Heart right ventricle (tissue), 16 donors: ENCODE results near the gene CABLES1. TPM values are rescaled to one million over a fixed set of nuclear protein-coding genes. Genes with fewer than 3 reads are reported as not detected.

Experiments
- ATAC-seq, 8 donors: fragments of 200-7000 bp; cut with Tn5 transposase; one replicate each; pipeline ENCODE4 v1.9.1; 2020; ENCODE audit warnings: mild to moderate bottlenecking in 8 of 8, moderate library complexity in 8 of 8, moderate number of reproducible peaks in 1 of 8
- DNase-seq, 2 donors: peaks; one replicate each; pipeline ENCODE4 v3.0.0-alpha.2; 2020
- H3K27ac ChIP-seq, 10 donors: fragments of 200-600 bp; sonication (generic) in 2 of 10; one replicate each; pipeline versions ENCODE4 v1.5.0 to v1.8.0; 2020 to 2022; ENCODE audit warnings: mild to moderate bottlenecking in 3 of 10
- H3K27me3 ChIP-seq, 7 donors: fragments of 200-600 bp; one replicate each; pipeline ENCODE4 v1.8.0; 2021 to 2022; ENCODE audit warnings: mild to moderate bottlenecking in 2 of 7
- H3K36me3 ChIP-seq, 9 donors: fragments of 200-600 bp; sonication (generic) in 1 of 9; one replicate each; pipeline versions ENCODE4 v1.5.0 to v1.8.0; 2020 to 2022; ENCODE audit warnings: mild to moderate bottlenecking in 2 of 9
- H3K4me1 ChIP-seq, 9 donors: fragments of 200-600 bp; sonication (generic) in 1 of 9; one replicate each; pipeline versions ENCODE4 v1.5.0 to v1.8.0; 2020 to 2022; ENCODE audit warnings: mild to moderate bottlenecking in 4 of 9
- H3K4me3 ChIP-seq, 10 donors: fragments of 200-600 bp; sonication (generic) in 2 of 10; one replicate each; pipeline versions ENCODE4 v1.5.0 to v1.8.0; 2020 to 2022; ENCODE audit warnings: mild to moderate bottlenecking in 7 of 10, moderate library complexity in 2 of 10
- H3K9me3 ChIP-seq, 11 donors: fragments of 200-600 bp in 10 of 11; sonication (generic) in 2 of 11; one replicate each; pipeline versions ENCODE4 v1.5.0 to v1.8.0; 2013 to 2022; ENCODE audit warnings: mild to moderate bottlenecking in 2 of 11, control low read depth in 1 of 11, moderate library complexity in 1 of 11
- WGBS, 2 donors: extraction: QIAGEN DNeasy Blood & Tissue Kit; methylation state at CpG; one replicate each; pipeline ENCODE4 v1.1.7; 2013; ENCODE audit warnings: inconsistent platforms in 1 of 2; 5-methylcytosine and 5-hydroxymethylcytosine counted together
- intact Hi-C, 10 donors: fragments of 100-400 bp; cut with DNase I; formaldehyde crosslinking; loops; one replicate each; pipeline versions ENCODE4 v1.11.1 to v1.14.2; 2022
- polyA plus RNA-seq, 2 donors: library from polyadenylated mRNA; stranded (reverse); fragments of 200-250 nt; gene quantifications; one replicate each; pipeline ENCODE4 v1.2.3, GENCODE V29; 2013
- total RNA-seq, 10 donors: library from RNA; stranded (reverse); fragmentation: NEBNext Ultra II Directional in 3 of 10; extraction: Animal tissue kit (Norgen Biotek cat#: 25700) in 3 of 10; gene quantifications; one replicate each; pipeline versions ENCODE4 v1.2.1 to v1.2.4, GENCODE V29; 2021 to 2023
- TF ChIP-seq, protein P1 (sequence below), 9 donors: fragments of 200-600 bp; sonication (generic) in 2 of 9; IDR thresholded peaks; one replicate each; pipeline versions ENCODE4 v1.5.0 to v1.8.0; 2021 to 2022; ENCODE audit warnings: antibody characterized with exemption in 9 of 9, mild to moderate bottlenecking in 5 of 9, moderate library complexity in 1 of 9
- donor health status: Arrhythmogenic right ventricular cardiomyopathy.
- donor health status: ischemic (EF 13 %, LVEDD 7.1; RV severe dilation, severe dysfunction).
- donor health status: healthy with polysubstance abuse.
- donor health status: DM: no; HTN: yes; CAD: no.
- donor health status: DM: no; HTN: no; CAD: no.
- donor health status: ischemic (EF 25% LVEDD 6.9; RV normal size, moderate dysfunction).
- donor health status: ischemic (EF 25% LVEDD 5.7; RV mildly dilated, moderate dysfunction).
- donor health status: healthy.
- donor health status: DM: yes; HTN: yes; CAD: no.
- donor health status: Ischemic cardiomyopathy.
- donor health status: ischemic (EF 35%, LVEDD 5.7; RV mildly dilated, moderate dysfunction).
- donor health status: nonischemic (EF 11% LVEDD 7.7; RV severe dilation, severe dysfunction).
- donor health status: DM: yes; HTN: yes; CAD: no.
- donor health status: PGD.
- donor health status: ischemic (EF 29% LVEDD 5.4; RV normal size, mild dysfunction).
- donor health status: nonischemic (EF 23%, LVEDD 6.1; RV moderate dilation, normal function).

Gene CABLES1
- total and polyA plus RNA-seq, 12 donors = 1.0 to 2.2 (median 1.8) TPM

- peaks cover 0 to 14% (median 3%) of the 10 kb centered on the region in 9 donors for H3K4me1 ChIP-seq
- ATAC-seq = no peak
- no peak overlapping the region for H3K4me3 ChIP-seq
- H3K36me3 ChIP-seq = no peaks in the 10 kb centered on the region
- intact Hi-C loops = loop anchor here in 3 of 10 donors (10.0 kb wide), 2 partner anchors 82 to 138 kb away; partner anchors contain the start of gene CABLES1 (in 1 of the 3)
- WGBS, 2 donors = 85 to 88% methylated on average over 11 of the region's 11 CpGs
- H3K27me3 ChIP-seq = no peaks in the 10 kb centered on the region
- no peak overlapping the region for H3K27ac ChIP-seq
- DNase-seq = no peak
- TF ChIP-seq, protein P1, sequence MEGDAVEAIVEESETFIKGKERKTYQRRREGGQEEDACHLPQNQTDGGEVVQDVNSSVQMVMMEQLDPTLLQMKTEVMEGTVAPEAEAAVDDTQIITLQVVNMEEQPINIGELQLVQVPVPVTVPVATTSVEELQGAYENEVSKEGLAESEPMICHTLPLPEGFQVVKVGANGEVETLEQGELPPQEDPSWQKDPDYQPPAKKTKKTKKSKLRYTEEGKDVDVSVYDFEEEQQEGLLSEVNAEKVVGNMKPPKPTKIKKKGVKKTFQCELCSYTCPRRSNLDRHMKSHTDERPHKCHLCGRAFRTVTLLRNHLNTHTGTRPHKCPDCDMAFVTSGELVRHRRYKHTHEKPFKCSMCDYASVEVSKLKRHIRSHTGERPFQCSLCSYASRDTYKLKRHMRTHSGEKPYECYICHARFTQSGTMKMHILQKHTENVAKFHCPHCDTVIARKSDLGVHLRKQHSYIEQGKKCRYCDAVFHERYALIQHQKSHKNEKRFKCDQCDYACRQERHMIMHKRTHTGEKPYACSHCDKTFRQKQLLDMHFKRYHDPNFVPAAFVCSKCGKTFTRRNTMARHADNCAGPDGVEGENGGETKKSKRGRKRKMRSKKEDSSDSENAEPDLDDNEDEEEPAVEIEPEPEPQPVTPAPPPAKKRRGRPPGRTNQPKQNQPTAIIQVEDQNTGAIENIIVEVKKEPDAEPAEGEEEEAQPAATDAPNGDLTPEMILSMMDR (IDR thresholded peaks at IDR 0.05) = no peak
- peaks cover 0 to 30% (median 9%) of the 10 kb centered on the region in 11 donors for H3K9me3 ChIP-seq
Observed at GRCh38 chr18:23272498-23273232, 137.4 kb downstream of the CABLES1 start.

GRCh38 chr18:23273443-23273966 lies 138.2 kb downstream of the CABLES1 start:
- intact Hi-C loops = loop anchor here in 3 of 10 donors (10.0 kb wide), 2 partner anchors 81 to 139 kb away; partner anchors contain the start of gene CABLES1 (in 1 of the 3)
- ATAC-seq = no peak
- no peak for DNase-seq
- H3K27me3 ChIP-seq = no peaks in the 10 kb centered on the region
- peaks cover 0 to 31% (median 9%) of the 10 kb centered on the region in 11 donors for H3K9me3 ChIP-seq
- no peaks in the 10 kb centered on the region for H3K36me3 ChIP-seq
- TF ChIP-seq, protein P1 (IDR thresholded peaks at IDR 0.05) = no peak
- H3K4me3 ChIP-seq = no peak overlapping the region
- WGBS, 2 donors = 89 to 90% methylated on average over 10 of the region's 10 CpGs
- peaks cover 0 to 14% (median 3%) of the 10 kb centered on the region in 9 donors for H3K4me1 ChIP-seq
- H3K27ac ChIP-seq = no peak overlapping the region

DNA sequence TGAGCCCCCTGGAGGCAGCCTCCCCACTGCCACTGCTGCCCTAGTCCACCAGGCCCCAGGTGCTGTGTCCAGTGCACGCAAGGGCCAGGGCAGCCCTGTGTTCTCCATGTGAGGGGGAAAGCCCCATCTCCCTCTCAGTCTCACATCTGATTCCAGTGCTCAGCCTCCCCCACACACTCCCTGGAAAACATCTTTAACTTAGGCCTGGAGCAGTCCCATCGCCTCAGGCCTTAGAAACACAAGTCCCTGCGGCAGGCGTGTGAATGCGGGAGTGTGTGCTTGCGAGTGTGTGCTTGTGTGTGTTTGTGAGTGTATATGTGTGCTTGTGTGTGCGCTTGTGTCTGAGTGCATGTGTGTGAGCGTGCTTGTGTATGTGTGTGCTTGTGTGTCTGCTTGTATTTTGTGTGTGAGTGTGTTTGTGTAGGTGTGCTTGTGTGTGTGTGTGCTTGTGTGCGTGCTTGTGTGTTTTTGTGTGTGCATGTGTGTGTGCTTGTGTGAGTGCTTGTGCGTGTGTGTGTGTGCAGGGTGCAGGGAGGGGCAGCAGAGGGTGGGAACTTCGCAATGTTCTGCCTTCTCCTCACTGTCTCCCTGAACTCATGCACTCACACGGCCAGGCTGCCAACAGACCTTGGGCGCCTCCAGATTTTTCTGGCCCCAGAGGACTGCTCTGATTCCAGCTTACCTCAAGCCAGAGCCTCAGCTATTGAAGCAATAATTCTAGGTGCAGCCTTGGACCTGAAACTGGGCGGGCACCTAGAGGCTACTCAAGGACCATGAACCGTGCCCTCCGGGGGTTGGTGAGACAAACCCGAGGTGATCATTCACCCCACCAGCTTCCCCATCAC lies 139.6 kb downstream of the CABLES1 start:
- WGBS, 2 donors = 88 to 90% methylated on average over 17 of the region's 17 CpGs
- DNase-seq = no peak
- ATAC-seq = peak in 4 of 8 donors; percentile 16 to 52 (median 44)
- intact Hi-C loops = loop anchor here in 4 of 10 donors (5.0 to 10.0 kb wide), 4 partner anchors 80 to 140 kb away; partner anchors contain the start of gene CABLES1 (in 2 of the 4)
- H3K36me3 ChIP-seq = no peaks in the 10 kb centered on the region
- H3K27me3 ChIP-seq = no peaks in the 10 kb centered on the region
- H3K9me3 ChIP-seq = peaks cover 0 to 21% (median 8%) of the 10 kb centered on the region in 11 donors
- TF ChIP-seq, protein P1 (IDR thresholded peaks at IDR 0.05) = no peak
- H3K27ac ChIP-seq = no peak overlapping the region
- no peak overlapping the region for H3K4me3 ChIP-seq
- peaks cover 0 to 14% (median 3%) of the 10 kb centered on the region in 9 donors for H3K4me1 ChIP-seq

DNA sequence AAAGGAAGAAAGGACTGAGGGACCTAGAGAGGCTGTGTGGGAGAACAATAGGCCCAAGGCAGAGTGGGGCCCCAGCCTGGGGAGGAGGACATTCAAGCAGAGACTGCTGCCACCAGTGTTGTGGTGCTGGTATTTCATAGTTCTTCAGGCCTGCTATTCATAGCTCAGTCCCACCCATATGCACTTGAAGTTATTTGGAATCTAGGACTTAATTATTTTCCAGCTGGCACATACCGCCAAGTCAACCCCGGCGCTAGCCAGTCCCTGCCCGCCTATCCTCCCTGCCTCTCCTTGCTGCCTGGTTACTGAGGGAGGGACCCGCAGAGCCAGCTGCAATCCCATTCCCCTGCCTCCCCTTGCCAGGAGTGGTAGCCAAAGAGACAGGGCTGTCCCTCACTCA lies 141.2 kb downstream of the CABLES1 start:
- 51 to 58% methylated on average over 5 of the region's 5 CpGs for WGBS, 2 donors

More for the DNA sequence above, 141.2 kb downstream of the CABLES1 start:
- peak overlapping the region in 7 of 10 donors; percentile 20 to 62 (median 52) for H3K27ac ChIP-seq
- H3K4me1 ChIP-seq = peaks cover 0 to 14% (median 3%) of the 10 kb centered on the region in 9 donors
- no peak overlapping the region for H3K4me3 ChIP-seq
- H3K36me3 ChIP-seq = no peaks in the 10 kb centered on the region
- no peaks in the 10 kb centered on the region for H3K27me3 ChIP-seq
- DNase-seq (peak; percentile 37 to 47), ATAC-seq (peak; percentile 86 to 97 (median 93))
- intact Hi-C loops = loop anchor here in 4 of 10 donors (1.0 to 10.0 kb wide), 5 partner anchors 78 to 142 kb away; partner anchors contain the start of gene CABLES1 (in 2 of the 4)
- H3K9me3 ChIP-seq = peaks cover 0 to 12% (median 0%) of the 10 kb centered on the region in 11 donors
- TF ChIP-seq, protein P1 (IDR thresholded peaks at IDR 0.05) = peak in 3 of 9 donors; percentile 20 to 33 (median 29)
